Measurements from ENCODE around the gene NEIL3. TPM values are rescaled to one million over a fixed set of nuclear protein-coding genes. Genes with fewer than 3 reads are reported as not detected.

The NEIL3 gene
- polyA plus RNA-seq, 4 donors: 5.2 to 6.9 (median 6.3) TPM

DNA sequence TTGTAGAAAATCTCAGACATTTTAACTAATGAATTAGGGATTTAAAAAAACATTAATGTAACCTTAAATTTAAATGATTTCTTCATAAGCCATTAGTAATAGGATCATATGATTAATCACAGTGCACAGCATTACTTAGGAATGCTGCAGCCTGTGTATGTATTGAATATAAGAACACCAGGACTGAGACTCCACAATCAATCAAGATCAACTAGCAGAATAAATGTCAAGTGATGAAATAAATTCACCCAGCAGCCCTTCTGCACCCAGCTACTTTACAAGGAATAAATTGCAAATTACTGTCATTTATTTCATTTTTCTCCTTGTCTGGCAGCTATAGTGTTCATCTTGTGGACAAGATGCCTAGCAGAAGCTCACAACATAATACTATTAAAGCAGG lies 46.5 kb downstream of the NEIL3 start:
- no peak for DNase-seq (ENCODE audit: low read depth in 4 of 4, low spot score in 3 of 4)

GRCh38 chr4:177356921-177357320 lies 47.2 kb downstream of the NEIL3 start:
- no peak for DNase-seq (ENCODE audit: low read depth in 4 of 4, low spot score in 3 of 4)

- DNase-seq (ENCODE audit: low read depth in 4 of 4, low spot score in 3 of 4): no peak
Measured at GRCh38 chr4:177367336-177367735, 57.7 kb downstream of the NEIL3 start.

- no peak for DNase-seq (ENCODE audit: low read depth in 4 of 4, low spot score in 3 of 4)
Measured at GRCh38 chr4:177369372-177369771, 59.7 kb downstream of the NEIL3 start.

DNA sequence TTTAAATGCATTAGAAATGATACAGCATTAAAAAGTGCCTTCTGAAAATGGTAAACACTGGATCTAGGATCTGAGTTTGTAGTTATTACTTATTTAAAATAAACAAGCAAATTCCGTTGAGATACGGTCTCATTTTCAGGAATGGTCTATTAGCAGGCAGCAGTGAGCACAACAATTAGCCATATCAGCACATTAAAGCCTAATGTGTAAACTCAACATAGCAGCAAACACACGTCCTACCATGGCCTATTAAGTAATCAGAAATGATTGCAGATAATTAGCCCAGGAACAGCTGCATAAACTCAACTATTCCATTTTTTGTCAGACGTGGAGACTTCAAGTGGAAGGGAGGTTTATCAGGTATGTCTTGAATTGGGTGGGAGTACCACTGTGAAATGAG lies 61.8 kb downstream of the NEIL3 start:
- no peak for DNase-seq (ENCODE audit: low read depth in 4 of 4, low spot score in 3 of 4)

- DNase-seq (ENCODE audit: low read depth in 4 of 4, low spot score in 3 of 4): no peak
Measured at GRCh38 chr4:177374966-177375365, 65.3 kb downstream of the NEIL3 start.

DNA sequence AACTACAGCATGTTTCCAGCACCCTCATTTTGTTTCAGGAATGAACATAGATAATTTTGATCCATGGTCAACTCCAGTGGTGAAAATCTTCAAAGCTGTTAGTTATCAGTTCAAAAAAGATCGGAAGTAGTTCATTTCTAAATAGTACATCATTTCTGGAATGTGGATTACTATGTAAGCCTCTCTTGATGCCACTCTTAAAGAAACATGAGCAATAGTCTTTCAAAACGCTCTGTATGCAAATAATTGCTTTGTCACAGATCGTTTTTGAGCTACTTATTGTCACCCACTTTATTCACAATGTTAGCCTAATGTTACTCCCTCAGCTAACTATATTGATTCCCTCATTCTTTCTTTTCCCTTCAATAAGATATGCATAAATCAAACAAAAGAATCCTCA lies 65.7 kb downstream of the NEIL3 start:
- no peak for DNase-seq (ENCODE audit: low read depth in 4 of 4, low spot score in 3 of 4)

- no peak for DNase-seq (ENCODE audit: low read depth in 4 of 4, low spot score in 3 of 4)
Measured at GRCh38 chr4:177376024-177376423, 66.3 kb downstream of the NEIL3 start.

DNA sequence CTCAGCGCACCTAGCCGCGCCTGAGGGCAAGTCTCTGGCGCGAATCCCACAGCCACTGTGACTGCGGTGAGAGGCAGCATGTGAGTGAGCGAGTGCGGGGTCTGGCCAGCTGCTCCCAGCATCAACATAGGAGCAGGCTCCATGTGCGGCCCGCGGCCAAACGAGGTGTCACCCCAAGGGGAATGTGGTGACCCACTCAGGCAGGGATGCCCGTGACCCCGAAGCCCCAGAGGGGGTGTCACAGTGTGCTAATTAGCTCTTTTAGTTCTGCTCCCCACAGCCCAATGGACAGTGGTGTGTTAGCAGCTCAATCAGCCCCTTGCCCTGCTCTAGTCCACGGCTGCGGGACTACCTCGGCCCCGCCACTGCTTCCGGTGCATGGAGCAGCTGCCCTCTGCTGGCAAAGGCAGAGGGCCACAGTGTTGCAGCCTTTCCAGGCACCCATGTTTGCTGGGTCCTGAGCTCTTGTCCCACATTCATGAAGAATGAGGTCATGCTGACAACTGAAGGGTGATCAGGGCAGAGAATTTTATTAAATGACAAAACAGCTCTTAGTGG lies 71.1 kb downstream of the NEIL3 start:
- DNase-seq (ENCODE audit: low read depth in 4 of 4, low spot score in 3 of 4): no peak

GRCh38 chr4:177381762-177382310 lies 72.2 kb downstream of the NEIL3 start:
- DNase-seq (ENCODE audit: low read depth in 4 of 4, low spot score in 3 of 4): no peak

- DNase-seq (ENCODE audit: low read depth in 4 of 4, low spot score in 3 of 4): no peak
Measured at GRCh38 chr4:177384856-177385397, 75.3 kb downstream of the NEIL3 start.

DNA sequence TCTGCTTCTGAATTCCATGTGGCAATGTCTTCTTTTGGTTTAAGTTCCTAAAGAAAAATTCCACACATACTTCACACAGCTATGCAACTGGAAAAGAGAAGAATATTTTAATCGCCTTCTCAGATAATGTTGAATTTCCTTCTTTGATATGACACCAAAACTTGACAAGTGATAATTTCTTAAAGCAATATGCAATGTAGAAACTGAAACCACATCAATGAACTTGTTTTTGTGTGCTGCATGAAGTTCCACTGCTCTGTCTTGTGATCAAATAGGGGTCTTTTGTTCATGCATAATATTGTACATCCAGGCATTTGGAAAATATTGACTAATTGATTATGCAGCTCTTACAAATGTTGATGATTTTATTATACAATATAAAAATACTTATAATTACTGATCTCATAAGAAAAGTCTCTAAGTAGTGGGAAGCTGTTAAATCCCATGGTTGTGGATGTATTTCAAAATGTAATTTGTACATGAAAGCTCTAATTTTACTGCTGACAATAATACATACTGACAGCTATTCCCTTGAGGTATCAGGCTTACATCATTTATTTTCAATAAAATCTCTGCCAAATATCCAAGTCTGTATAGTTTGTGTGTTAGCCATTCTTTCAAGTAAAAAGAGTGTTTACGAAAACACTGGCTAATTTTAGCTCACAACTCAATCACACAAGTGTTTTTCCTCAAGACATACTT lies 76.1 kb downstream of the NEIL3 start:
- no peak for DNase-seq (ENCODE audit: low read depth in 4 of 4, low spot score in 3 of 4)

- no peak for DNase-seq (ENCODE audit: low read depth in 4 of 4, low spot score in 3 of 4)
Measured at GRCh38 chr4:177386278-177386815, 76.7 kb downstream of the NEIL3 start.

DNA sequence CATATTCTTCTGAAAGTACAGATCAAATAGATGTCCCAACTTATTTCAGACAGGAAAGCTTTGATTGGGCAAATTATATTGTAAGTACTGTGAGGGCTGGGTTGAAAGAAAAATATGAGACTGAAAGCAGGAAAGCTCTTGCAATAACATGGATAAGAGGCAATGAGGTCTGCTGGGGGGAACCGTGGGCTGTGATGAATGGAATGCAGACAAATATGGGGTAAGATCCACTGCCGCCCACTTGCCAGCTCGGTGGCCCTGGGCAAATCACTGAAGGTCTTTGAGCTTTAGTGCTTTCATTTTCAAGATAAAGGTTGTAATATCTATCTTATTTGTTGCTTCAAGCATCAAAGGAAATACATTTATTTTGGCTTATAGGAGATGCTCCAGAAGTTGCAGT lies 81.6 kb downstream of the NEIL3 start:
- no peak for DNase-seq (ENCODE audit: low read depth in 4 of 4, low spot score in 3 of 4)

DNA sequence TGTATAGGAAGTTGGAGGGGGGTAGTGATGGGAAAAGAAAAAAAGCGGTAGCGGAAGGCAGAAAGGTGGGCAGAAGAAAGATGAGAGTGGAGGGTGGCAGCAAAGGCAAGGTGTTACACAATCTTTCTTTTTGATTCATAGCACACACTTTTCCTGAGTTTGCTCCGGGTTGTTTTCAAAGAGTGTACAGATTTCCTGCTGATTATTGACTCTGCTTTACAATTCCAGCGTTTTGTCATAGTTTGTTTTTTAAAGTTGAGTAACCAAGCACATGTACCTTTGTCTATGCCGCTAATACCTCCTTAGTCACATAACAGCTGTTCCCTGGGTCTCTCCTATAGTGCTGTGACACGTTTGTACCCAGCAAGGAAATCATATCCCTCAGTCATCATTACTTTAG lies 82.3 kb downstream of the NEIL3 start:
- DNase-seq (ENCODE audit: low read depth in 4 of 4, low spot score in 3 of 4): no peak

- no peak for DNase-seq (ENCODE audit: low read depth in 4 of 4, low spot score in 3 of 4)
Measured at GRCh38 chr4:177393236-177393635, 83.6 kb downstream of the NEIL3 start.

DNA sequence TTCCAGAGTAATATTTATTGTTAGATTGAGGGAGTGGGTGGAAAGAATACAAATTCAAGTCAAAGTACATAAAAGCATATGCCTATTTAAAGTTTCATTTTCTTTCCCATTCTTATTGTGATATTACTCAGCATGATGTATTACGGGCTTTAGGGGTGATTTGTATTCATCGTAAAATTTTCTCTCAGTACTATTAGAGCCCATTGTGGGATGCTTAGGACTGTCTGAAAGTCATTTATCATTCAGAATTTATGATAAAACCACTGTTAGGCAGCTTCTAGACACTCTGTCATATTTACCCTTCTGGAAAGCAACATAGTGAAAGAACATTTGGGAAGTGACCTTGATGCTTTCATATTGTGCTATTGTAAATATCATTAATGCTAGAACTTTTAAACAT lies 86.7 kb downstream of the NEIL3 start:
- DNase-seq (ENCODE audit: low read depth in 4 of 4, low spot score in 3 of 4): no peak

DNA sequence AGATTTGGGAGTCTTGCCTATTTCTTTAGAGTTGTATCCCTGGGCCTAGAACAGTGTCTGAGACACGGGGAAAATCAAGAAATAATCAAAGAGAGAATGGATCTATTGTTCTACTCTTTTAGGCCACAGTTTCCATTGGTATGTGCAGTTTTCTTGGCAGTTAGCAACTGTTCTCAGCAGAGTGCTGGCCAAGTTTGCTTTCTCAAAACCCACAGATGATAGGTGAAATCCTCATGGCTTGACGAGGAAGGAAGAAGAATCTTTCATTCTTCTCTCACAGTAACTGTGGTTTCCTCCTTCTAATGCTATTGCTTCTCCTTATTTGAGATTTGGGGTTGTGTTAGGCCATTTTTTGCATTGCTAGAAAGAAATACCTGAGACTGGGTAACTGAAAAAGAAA lies 90.4 kb downstream of the NEIL3 start:
- DNase-seq (ENCODE audit: low read depth in 4 of 4, low spot score in 3 of 4): no peak

DNA sequence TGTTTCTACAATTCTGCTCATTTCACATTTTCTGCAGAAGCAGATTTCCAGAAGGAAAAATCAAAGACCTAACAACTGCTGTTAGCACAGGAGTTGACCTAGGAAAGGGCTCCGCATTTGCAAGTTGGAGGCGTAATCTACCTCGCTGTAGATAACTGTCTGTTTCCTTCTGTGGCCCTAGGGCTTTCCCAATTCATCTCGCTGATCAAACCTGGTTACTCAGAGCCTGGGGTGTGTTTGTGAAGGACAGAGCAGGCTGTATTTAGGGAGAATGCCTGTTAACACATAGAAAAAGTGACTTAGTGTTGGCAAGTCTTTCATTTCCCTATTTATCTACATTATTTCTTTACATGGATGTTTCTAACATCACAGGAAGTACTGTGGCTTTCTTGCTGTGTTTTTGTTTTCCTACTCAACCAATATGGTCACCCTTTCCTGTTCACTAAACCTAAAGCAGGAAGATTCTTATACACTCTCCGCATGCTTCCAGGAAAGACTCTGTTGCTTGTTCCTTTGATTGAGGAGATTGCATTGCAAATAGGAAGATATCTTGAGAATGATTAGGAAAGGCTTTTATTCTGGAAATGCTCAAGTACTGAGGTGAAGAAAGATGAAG lies 92.1 kb downstream of the NEIL3 start:
- no peak for DNase-seq (ENCODE audit: low read depth in 4 of 4, low spot score in 3 of 4)

DNA sequence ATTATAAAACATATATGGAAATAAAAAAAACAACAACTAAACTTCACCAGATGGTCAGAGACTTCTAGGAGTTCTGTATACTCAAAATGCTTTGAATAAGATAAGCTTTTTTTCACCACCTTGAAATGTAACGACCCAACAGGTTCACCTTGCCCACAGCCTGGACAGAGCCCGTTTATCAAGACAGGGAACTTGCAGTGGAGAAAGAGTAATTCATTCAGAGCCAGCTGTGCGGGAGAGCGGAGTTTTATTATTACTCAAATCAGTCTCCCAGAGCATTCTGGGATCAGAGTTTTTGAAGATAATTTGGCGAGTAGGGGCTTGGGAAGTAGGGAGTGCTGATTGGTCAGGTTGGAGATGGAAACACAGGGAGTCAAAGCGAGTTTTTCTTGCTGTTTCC lies 94.1 kb downstream of the NEIL3 start:
- no peak for DNase-seq (ENCODE audit: low read depth in 4 of 4, low spot score in 3 of 4)

- DNase-seq (ENCODE audit: low read depth in 4 of 4, low spot score in 3 of 4): no peak
Measured at GRCh38 chr4:177404342-177404741, 94.7 kb downstream of the NEIL3 start.
